Smooth muscle cell (in vitro differentiated cells): Measurements from ENCODE around the gene LAMC3. TPM values are rescaled to one million over a fixed set of nuclear protein-coding genes. Genes with fewer than 3 reads are reported as not detected.
"Not testable (repeated sequence)": the region's sequence is repeated elsewhere in the genome, so short reads cannot be mapped to it uniquely, and the experiment has no call there.

Experiments
- DNase-seq: peaks from one replicate; lab custom pipeline; 2025; ENCODE audit not compliant: unreplicated experiment; lab: John Stamatoyannopoulos, UW
- H2AFZ ChIP-seq: fragments of 200-600 bp; sonication (generic); 2 replicates; pipeline ENCODE4 v1.6.0; 2016; ENCODE audit warnings: antibody characterized with exemption, low read depth, mild to moderate bottlenecking
- H3F3A ChIP-seq: fragments of 200-600 bp; sonication (generic); 2 replicates; pipeline ENCODE4 v1.6.0; 2017; ENCODE audit warnings: antibody characterized with exemption, low read depth
- H3K27ac ChIP-seq: fragments of 200-600 bp; sonication (generic); 2 replicates; pipeline ENCODE4 v1.5.1; 2016; ENCODE audit warnings: low read depth, mild to moderate bottlenecking
- H3K27me3 ChIP-seq: fragments of 200-600 bp; sonication (generic); 2 replicates; pipeline ENCODE4 v1.6.1; 2016; ENCODE audit warnings: low read depth, mild to moderate bottlenecking
- H3K36me3 ChIP-seq: fragments of 200-600 bp; sonication (generic); 2 replicates; pipeline ENCODE4 v1.5.1; 2016; ENCODE audit warnings: low read depth
- H3K4me1 ChIP-seq: fragments of 200-600 bp; sonication (generic); 2 replicates; pipeline ENCODE4 v1.5.1; 2016; ENCODE audit warnings: low read depth
- H3K4me2 ChIP-seq: fragments of 200-600 bp; sonication (generic); 2 replicates; pipeline ENCODE4 v1.6.0; 2016; ENCODE audit warnings: mild to moderate bottlenecking
- H3K4me3 ChIP-seq: fragments of 200-600 bp; sonication (generic); 2 replicates; pipeline ENCODE4 v1.5.1; 2016; ENCODE audit warnings: mild to moderate bottlenecking
- H3K79me2 ChIP-seq: fragments of 200-600 bp; sonication (generic); 2 replicates; pipeline ENCODE4 v1.6.0; 2016; ENCODE audit warnings: low read depth, mild to moderate bottlenecking
- H3K9ac ChIP-seq: fragments of 200-600 bp; sonication (generic); 2 replicates; pipeline ENCODE4 v1.6.0; 2016; ENCODE audit warnings: low read depth
- H3K9me3 ChIP-seq: fragments of 200-600 bp; sonication (generic); replicated peaks from 2 replicates; pipeline ENCODE4 v1.5.1; 2016; ENCODE audit warnings: low read depth
- H4K20me1 ChIP-seq: fragments of 200-600 bp; sonication (generic); 2 replicates; pipeline ENCODE4 v1.6.0; 2016; ENCODE audit warnings: low read depth
- WGBS: methylation state at CpG from one replicate; pipeline ENCODE4 v1.1.7; 2016; ENCODE audit warnings: low lambda C conversion rate; 5-methylcytosine and 5-hydroxymethylcytosine counted together
- polyA plus RNA-seq: library from polyadenylated mRNA; unstranded; fragments of >200 nt; fragmentation: Nextera tagmentation; extraction: Ambion mirVana; gene quantifications from 2 replicates; pipeline ENCODE4 v1.2.1, GENCODE V29; 2016
- total RNA-seq: library from RNA; depleted of rRNA; stranded (reverse); fragments of >200 nt; gene quantifications from 2 replicates; pipeline ENCODE4 v1.2.3, GENCODE V29; 2014
- TF ChIP-seq, protein P1 (sequence below): fragments of 200-600 bp; sonication (generic); IDR thresholded peaks from 2 replicates; pipeline ENCODE4 v1.5.1; 2017; ENCODE audit warnings: borderline replicate concordance, mild to moderate bottlenecking, antibody characterized with exemption; ENCODE audit not compliant: insufficient read depth, poor library complexity, severe bottlenecking

LAMC3 gene
- total and polyA plus RNA-seq, 2 experiments from 2014 or later = 21.3 to 72.0 TPM

DNA sequence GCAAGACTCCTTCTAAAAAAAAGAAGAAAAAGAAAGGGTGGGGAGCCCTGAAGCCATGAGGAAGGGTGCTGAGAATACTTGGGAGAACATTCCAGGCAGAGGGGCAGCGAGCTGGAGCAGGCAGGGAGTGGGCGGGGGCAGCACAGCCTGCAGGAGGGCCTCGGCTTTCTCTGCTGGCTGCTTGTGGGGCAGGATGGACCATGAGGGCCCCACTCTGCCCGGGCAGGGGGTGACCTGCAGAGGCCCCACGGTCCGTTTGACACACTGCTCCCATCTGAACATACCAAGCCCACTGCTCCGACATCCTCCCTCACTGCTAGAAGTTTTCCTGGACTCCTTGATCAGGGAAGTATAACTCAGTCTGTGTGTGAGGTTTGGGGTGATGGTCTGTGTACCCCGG is 104.7 kb downstream of the LAMC3 start:
- TF ChIP-seq, protein P1, sequence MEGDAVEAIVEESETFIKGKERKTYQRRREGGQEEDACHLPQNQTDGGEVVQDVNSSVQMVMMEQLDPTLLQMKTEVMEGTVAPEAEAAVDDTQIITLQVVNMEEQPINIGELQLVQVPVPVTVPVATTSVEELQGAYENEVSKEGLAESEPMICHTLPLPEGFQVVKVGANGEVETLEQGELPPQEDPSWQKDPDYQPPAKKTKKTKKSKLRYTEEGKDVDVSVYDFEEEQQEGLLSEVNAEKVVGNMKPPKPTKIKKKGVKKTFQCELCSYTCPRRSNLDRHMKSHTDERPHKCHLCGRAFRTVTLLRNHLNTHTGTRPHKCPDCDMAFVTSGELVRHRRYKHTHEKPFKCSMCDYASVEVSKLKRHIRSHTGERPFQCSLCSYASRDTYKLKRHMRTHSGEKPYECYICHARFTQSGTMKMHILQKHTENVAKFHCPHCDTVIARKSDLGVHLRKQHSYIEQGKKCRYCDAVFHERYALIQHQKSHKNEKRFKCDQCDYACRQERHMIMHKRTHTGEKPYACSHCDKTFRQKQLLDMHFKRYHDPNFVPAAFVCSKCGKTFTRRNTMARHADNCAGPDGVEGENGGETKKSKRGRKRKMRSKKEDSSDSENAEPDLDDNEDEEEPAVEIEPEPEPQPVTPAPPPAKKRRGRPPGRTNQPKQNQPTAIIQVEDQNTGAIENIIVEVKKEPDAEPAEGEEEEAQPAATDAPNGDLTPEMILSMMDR = no peak
- Histone ChIP-seq H4K20me1 (no peaks in the 10 kb centered on the region), H3K9me3 (no peaks in the 10 kb centered on the region), H3F3A (no peaks in the 10 kb centered on the region), H3K4me2 (no peak overlapping the region), H3K4me1 (peaks cover 7% of the 10 kb centered on the region), H3K27ac (no peak overlapping the region), H3K27me3 (no peaks in the 10 kb centered on the region), H3K4me3 (no peak overlapping the region), H2AFZ (no peak overlapping the region), H3K9ac (no peak overlapping the region), H3K79me2 (no peaks in the 10 kb centered on the region), H3K36me3 (no peaks in the 10 kb centered on the region)
- no peak for DNase-seq
- 92% methylated on average over 8 of the region's 8 CpGs for WGBS

DNA sequence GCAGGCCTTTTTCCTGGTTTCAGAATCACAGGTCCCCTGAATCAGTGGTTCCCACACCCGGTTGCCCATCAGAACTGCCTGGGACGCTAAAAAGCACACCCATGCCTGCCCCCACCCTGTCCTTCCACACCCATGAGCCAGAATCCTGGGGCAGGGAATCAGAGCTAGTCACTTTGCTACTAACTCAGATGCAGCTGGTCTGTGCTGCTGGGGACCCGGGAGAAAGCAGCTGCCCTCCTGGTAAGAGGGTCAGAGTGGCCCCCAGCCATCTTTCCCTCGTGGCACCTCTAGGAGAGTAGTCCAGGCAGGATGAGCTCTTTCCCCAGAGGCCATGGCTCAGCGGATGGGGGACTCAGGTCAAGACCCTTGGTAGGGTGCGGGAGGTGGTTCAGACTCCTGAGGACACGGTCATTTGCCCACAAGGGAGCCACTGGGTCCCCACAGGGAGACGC is 105.1 kb downstream of the LAMC3 start:
- H3K27ac ChIP-seq = no peak overlapping the region
- no peak overlapping the region for H3K4me2 ChIP-seq
- TF ChIP-seq, protein P1 = no peak
- no peak overlapping the region for H2AFZ ChIP-seq
- no peaks in the 10 kb centered on the region for H3K27me3 ChIP-seq
- no peaks in the 10 kb centered on the region for H3K36me3 ChIP-seq
- 93% methylated on average over 8 of the region's 8 CpGs for WGBS
- DNase-seq = no peak
- no peaks in the 10 kb centered on the region for H4K20me1 ChIP-seq
- H3K9me3 ChIP-seq = no peaks in the 10 kb centered on the region
- H3F3A ChIP-seq = no peaks in the 10 kb centered on the region
- peaks cover 7% of the 10 kb centered on the region for H3K4me1 ChIP-seq
- no peaks in the 10 kb centered on the region for H3K79me2 ChIP-seq
- no peak overlapping the region for H3K9ac ChIP-seq
- H3K4me3 ChIP-seq = no peak overlapping the region

DNA sequence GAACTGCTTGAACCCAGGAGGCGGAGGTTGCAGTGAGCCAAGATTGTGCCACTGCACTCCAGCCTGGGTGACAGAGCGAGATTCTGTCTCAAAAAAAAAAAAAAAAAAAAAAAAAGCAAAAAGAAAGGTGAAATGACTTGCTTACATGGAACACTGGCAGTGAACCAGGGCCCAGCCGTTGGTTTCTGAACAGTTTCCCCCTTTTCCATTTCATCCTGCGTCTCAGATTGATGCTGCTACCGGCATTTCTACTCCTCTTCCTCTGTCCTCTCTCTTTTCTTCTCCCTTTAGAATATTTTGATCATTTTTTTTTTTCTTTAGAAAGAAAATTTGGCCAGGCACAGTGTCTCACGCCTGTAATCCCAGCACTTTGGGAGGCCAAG is 106.4 kb downstream of the LAMC3 start:
- H3K9me3 ChIP-seq, H3F3A ChIP-seq, H3K27me3 ChIP-seq, H3K79me2 ChIP-seq, H3K4me1 ChIP-seq, H3K4me2 ChIP-seq, H3K36me3 ChIP-seq, H3K4me3 ChIP-seq, DNase-seq, H3K27ac ChIP-seq, H4K20me1 ChIP-seq, H3K9ac ChIP-seq, H2AFZ ChIP-seq: not testable (repeated sequence)
- WGBS = 92% methylated on average over 6 of the region's 6 CpGs

DNA sequence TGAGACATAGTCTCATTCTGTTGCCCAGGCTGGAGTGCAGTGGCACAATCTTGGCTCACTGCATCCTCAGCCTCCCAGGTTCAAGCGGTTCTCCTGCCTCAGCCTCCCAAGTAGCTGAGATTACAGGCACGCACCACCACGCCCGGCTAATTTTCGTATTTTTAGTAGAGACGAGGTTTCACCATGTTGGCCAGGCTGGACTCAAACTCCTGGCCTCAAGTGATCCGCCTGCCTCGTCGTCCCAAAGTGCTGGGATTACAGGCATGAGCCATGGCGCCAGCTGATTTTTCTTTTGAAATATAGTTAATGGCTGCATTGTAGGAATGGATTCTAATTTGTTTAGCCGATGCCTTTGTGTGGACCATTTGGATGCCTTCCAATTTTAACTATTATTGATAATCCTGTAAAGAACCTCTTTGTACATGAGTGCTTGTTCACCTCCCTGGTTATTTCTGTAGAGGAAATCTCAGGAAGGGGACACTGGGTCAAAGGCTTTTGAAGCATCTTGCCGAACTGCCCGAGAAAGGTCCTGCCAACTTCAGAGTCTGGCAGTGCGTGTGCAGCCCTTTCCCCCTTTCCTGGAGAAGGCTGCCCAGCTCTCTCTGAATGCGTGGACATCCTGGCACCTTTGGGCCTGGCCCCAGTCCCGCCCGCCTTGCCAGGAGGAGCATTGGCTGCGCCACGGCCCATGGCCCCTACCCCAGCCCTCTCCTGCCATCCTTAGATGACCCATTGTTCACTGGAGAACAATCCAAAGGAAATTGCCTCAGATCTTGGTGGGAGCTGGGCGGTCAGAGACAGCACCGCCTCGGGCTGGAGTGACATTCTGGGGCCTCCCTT is 107.5 kb downstream of the LAMC3 start:
- WGBS = 96% methylated on average over 22 of the region's 22 CpGs
- Histone ChIP-seq H3K27me3 (no peaks in the 10 kb centered on the region), H3F3A (no peaks in the 10 kb centered on the region), H3K27ac (no peak overlapping the region), H3K79me2 (no peaks in the 10 kb centered on the region), H3K9ac (no peak overlapping the region), H3K4me1 (peaks cover 2% of the 10 kb centered on the region), H3K36me3 (no peaks in the 10 kb centered on the region), H4K20me1 (no peaks in the 10 kb centered on the region), H3K9me3 (no peaks in the 10 kb centered on the region), H3K4me3 (no peak overlapping the region), H3K4me2 (no peak overlapping the region), H2AFZ (no peak overlapping the region)
- TF ChIP-seq, protein P1 = no peak
- no peak for DNase-seq
